Glutamatergic neuron (in vitro differentiated cells): ENCODE results near the gene METTL26. TPM values are rescaled to one million over a fixed set of nuclear protein-coding genes. Genes with fewer than 3 reads are reported as not detected.

ENCODE experiments used
- DNase-seq: peaks from one replicate; pipeline ENCODE4 v3.0.0; 2022
- H3K27ac Mint-ChIP-seq: one replicate; pipeline ENCODE4 v1.8.0; 2020; ENCODE audit warnings: mild to moderate bottlenecking, mixed read lengths, inconsistent platforms; ENCODE audit not compliant: unreplicated experiment
- H3K27me3 Mint-ChIP-seq: one replicate; pipeline ENCODE4 v1.8.0; 2020; ENCODE audit warnings: mild to moderate bottlenecking, moderate library complexity, mixed read lengths, inconsistent platforms; ENCODE audit not compliant: unreplicated experiment
- H3K36me3 Mint-ChIP-seq: one replicate; pipeline ENCODE4 v1.8.0; 2020; ENCODE audit warnings: mild to moderate bottlenecking, mixed read lengths, inconsistent platforms; ENCODE audit not compliant: unreplicated experiment
- H3K4me1 Mint-ChIP-seq: one replicate; pipeline ENCODE4 v1.8.0; 2020; ENCODE audit warnings: mild to moderate bottlenecking, low read depth, mixed read lengths, inconsistent platforms; ENCODE audit not compliant: unreplicated experiment
- H3K4me3 Mint-ChIP-seq: one replicate; pipeline ENCODE4 v1.8.0; 2020; ENCODE audit warnings: mild to moderate bottlenecking, mixed read lengths, inconsistent platforms; ENCODE audit not compliant: unreplicated experiment
- H3K9me3 Mint-ChIP-seq: one replicate; pipeline ENCODE4 v1.8.0; 2020; ENCODE audit warnings: mild to moderate bottlenecking, moderate library complexity, mixed read lengths, inconsistent platforms; ENCODE audit not compliant: unreplicated experiment
- CTCF ChIP-seq: fragments of 200-600 bp; sonication (generic); IDR thresholded peaks from one replicate; pipeline ENCODE4 v1.5.0; 2021; ENCODE audit not compliant: partially characterized antibody, unreplicated experiment
- total RNA-seq: library from RNA; stranded (reverse); fragmentation: NEBNext Ultra II Directional; extraction: Animal tissue kit (Norgen Biotek cat#: 25700); gene quantifications from one replicate; pipeline ENCODE4 v1.2.1, GENCODE V29; 2021; ENCODE audit not compliant: unreplicated experiment

The METTL26 gene
- total RNA-seq, 1 donor from 2014 or later, result 63.6 TPM

GRCh38 chr16:676913-677312 lies 40.8 kb upstream of the METTL26 start:
- no peak overlapping the region for H3K4me3 Mint-ChIP-seq
- H3K36me3 Mint-ChIP-seq, result no peaks in the 10 kb centered on the region
- peaks cover 7% of the 10 kb centered on the region for H3K4me1 Mint-ChIP-seq
- H3K27ac Mint-ChIP-seq, result no peak overlapping the region
- TF ChIP-seq CTCF, result no peak
- no peak for DNase-seq
- H3K27me3 Mint-ChIP-seq, result peaks cover 11% of the 10 kb centered on the region
- peaks cover 7% of the 10 kb centered on the region for H3K9me3 Mint-ChIP-seq

DNA sequence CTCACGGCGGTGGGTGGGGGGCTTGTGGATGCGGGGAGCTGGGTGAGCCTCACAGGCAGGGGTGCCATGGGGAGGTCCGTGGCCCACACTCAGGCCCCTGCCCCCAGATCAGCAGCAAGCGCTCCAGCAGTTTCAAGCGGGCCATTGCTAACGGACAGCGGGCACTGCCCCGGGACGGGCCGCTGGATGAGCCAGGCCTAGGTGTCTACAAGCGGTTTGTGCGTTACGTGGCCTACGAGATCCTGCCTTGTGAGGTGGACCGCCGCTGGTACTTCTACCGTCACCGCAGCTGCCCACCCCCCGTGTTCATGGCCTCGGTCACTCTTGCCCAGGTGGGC lies 40.4 kb upstream of the METTL26 start:
- no peak for TF ChIP-seq CTCF
- H3K4me3 Mint-ChIP-seq, result no peak overlapping the region
- H3K9me3 Mint-ChIP-seq, result peaks cover 6% of the 10 kb centered on the region
- DNase-seq, result no peak
- H3K4me1 Mint-ChIP-seq, result peaks cover 4% of the 10 kb centered on the region
- peaks cover 8% of the 10 kb centered on the region for H3K27me3 Mint-ChIP-seq
- no peaks in the 10 kb centered on the region for H3K36me3 Mint-ChIP-seq
- no peak overlapping the region for H3K27ac Mint-ChIP-seq

GRCh38 chr16:675884-676564 lies 39.9 kb upstream of the METTL26 start:
- no peak overlapping the region for H3K27ac Mint-ChIP-seq
- no peak for TF ChIP-seq CTCF
- DNase-seq, result no peak
- peaks cover 2% of the 10 kb centered on the region for H3K4me1 Mint-ChIP-seq
- H3K36me3 Mint-ChIP-seq, result no peaks in the 10 kb centered on the region
- peaks cover 6% of the 10 kb centered on the region for H3K27me3 Mint-ChIP-seq
- no peak overlapping the region for H3K4me3 Mint-ChIP-seq
- H3K9me3 Mint-ChIP-seq, result peaks cover 6% of the 10 kb centered on the region

DNA sequence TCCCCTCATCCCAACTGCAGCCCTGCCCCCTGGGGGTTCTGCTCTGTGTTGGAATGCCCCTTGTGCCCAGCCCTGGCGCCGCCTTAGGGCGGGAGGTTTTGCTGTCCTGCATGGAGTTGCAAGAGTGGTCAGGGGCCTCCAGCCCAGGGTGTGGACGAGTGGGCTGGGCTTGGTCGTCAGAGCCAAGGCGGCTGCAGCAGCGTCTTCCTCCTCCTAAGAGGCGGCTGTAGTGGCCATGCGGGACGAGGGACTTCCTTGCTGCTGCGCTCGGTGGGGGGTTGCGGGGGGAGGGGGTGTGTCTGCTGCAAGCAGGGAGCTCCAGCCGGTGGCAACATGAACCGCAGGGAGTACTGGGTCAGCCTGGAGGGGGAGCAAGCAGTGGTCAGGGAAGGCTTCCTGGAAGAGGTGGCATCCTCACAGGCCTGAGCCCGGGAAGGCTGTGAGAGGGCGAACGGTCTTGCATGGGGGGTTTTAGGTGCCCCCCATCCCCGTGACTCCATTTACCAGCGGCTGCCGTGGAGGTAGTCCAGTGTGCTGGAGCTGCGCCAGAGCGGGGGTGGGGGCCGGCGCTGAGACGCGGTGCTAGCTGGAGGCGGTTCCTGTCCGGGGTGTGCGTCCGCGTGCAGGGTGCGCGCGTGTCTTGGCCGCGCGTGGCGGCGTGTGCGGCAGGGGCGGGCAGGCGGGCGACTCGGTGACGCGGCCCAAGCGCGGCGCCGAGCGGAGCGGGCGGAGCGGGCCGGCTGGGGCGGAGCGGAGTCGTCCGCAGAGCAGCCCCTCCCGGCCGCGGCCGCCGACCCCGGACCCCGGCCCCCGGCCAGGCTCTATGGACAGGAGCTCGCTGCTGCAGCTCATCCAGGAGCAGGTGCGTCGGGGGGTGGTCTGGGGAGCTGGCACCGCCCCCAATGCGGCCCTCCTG lies 39.1 kb upstream of the METTL26 start, which contains the start of gene RHBDL1:
TSS of gene RHBDL1 (plus strand) at position 704 of the 916 bp plus-strand sequence. CDS start at position 824, 120 bp downstream.
- TF ChIP-seq CTCF, result no peak
- Mint-ChIP-seq H3K36me3 (no peaks in the 10 kb centered on the region), H3K4me3 (peak within 1 kb of the TSS; percentile 46), H3K4me1 (no peaks in the 10 kb centered on the region), H3K27me3 (peaks cover 6% of the 10 kb centered on the region), H3K27ac (no peak within 1 kb of the TSS), H3K9me3 (peaks cover 6% of the 10 kb centered on the region)
- DNase-seq, result peak; percentile 45
